HL-60 (cell line): ENCODE measurements around the gene HNRNPAB.

Experiments used
- DNase-seq, 2 experiments: peaks; one replicate each; pipeline ENCODE4 v3.0.0-alpha.2; 2010 to 2020; ENCODE audit warnings: low read depth in 1 of 2, low spot score in 1 of 2
- H3K27ac ChIP-seq: fragments of 250-450 bp; sonication (Bioruptor Pico); replicated peaks from 2 replicates; pipeline ENCODE4 v1.5.1; 2020; ENCODE audit warnings: mild to moderate bottlenecking, moderate library complexity
- H3K27me3 ChIP-seq: fragments of 250-450 bp; sonication (Bioruptor Pico); 2 replicates; pipeline ENCODE4 v1.5.1; 2021; ENCODE audit warnings: mild to moderate bottlenecking, moderate library complexity; ENCODE audit not compliant: insufficient read depth, poor library complexity, severe bottlenecking
- H3K4me3 ChIP-seq: replicated peaks from 2 replicates; pipeline ENCODE4 v1.5.1; 2011; ENCODE audit warnings: mild to moderate bottlenecking, control low read depth, low read length; ENCODE audit not compliant: insufficient read depth
- CTCF ChIP-seq: IDR thresholded peaks from one replicate; pipeline ENCODE4 v1.5.1; 2011; ENCODE audit warnings: low read length, control low read depth, inconsistent platforms; ENCODE audit not compliant: insufficient read depth
- GABPA ChIP-seq: IDR thresholded peaks from 2 replicates; pipeline ENCODE4 v1.6.1; 2012; ENCODE audit warnings: low read depth
- POLR2AphosphoS5 ChIP-seq: IDR thresholded peaks from 2 replicates; pipeline ENCODE4 v1.6.1; 2012; ENCODE audit warnings: low read depth
- REST ChIP-seq: IDR thresholded peaks from 2 replicates; pipeline ENCODE4 v1.6.1; 2012; ENCODE audit warnings: low read depth; ENCODE audit not compliant: insufficient replicate concordance
- SPI1 ChIP-seq: IDR thresholded peaks from 2 replicates; pipeline ENCODE4 v1.6.1; 2012; ENCODE audit warnings: low read depth, mild to moderate bottlenecking, borderline replicate concordance

HNRNPAB gene

DNA sequence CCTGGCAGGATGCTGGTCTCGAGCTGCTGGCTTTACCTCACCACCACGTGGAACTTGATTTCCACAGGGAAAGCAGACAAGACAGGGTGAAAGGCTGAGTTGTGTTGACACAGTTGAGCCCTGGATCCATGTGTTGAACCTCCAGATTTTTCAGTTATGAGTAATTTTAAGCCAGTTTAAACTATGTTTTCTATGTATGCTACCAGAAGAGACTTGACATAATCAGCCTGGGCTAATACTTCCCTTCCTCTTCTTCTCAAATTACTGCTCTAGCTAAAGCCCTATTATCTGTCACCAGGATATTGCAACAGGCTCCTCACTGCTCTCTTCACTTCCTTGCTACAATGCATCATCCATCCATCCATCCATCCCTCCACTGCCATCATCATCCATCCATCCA lies 40.2 kb downstream of the HNRNPAB start:
- TF ChIP-seq SPI1 (no peak), CTCF (no peak), GABPA (no peak), POLR2AphosphoS5 (no peak), REST (no peak)
- no peak for DNase-seq
- no peaks in the 10 kb centered on the region for H3K27me3 ChIP-seq
- H3K4me3 ChIP-seq, result no peak overlapping the region
- H3K27ac ChIP-seq, result no peak overlapping the region; the same call in 1 of the 2 replicates

DNA sequence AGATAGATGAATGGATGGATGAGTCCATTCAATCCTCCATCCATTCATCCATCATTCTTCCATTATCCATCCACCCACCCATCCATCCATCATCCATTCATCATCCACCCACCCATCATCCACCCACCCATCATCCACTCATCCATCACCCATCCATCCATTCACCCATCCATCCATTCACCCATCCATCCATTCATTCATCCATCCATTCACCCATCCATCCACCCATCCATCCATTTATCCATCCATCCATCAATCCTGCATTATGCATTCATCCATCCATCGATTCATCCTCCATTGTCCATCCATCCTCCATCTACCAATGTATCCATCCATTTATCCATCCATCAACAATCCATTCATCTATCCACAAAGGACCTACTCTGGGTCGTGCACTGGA lies 41.1 kb downstream of the HNRNPAB start:
- no peaks in the 10 kb centered on the region for H3K27me3 ChIP-seq
- no peak overlapping the region for H3K27ac ChIP-seq
- no peak for DNase-seq
- TF ChIP-seq SPI1 (no peak), REST (no peak)
- no peak overlapping the region for H3K4me3 ChIP-seq

DNA sequence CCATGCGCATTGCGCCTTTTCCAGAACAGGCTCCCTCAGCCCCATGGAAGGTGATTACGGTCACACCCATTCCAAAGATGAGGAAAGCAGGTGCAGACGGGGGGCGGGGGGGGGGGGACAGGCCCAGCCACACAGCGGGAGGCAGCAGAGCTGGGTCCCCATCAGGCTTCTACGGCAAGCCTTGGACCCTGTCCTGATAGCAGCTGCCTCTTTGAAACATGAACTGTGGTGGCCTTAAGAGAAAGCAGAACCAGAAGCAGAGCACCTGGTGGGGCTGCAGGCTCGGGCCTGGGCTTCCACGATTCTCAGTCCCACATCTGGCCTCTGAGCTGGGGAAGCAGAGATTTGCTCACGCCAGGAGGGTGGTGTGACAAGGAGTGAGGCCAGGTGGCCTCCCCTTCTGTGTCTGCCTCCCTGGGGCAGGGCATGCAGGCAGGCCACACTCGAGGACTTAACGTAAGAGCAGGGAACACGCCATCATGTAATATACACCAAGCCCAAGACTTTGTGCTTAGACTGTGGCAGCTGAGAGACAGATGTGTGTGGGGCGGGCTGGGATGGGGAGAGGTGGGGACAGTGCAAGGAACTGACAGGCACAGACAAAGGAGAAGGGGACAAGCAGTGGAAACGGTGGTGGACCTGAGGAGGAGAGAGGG lies 42.4 kb downstream of the HNRNPAB start:
- TF ChIP-seq REST (no peak), POLR2AphosphoS5 (0 out of 2 replicates have a peak, but pooled peaks have one; percentile 42)
- DNase-seq, result no peak
- no peaks in the 10 kb centered on the region for H3K27me3 ChIP-seq
- H3K27ac ChIP-seq, result no peak overlapping the region
- H3K4me3 ChIP-seq, result no peak overlapping the region

DNA sequence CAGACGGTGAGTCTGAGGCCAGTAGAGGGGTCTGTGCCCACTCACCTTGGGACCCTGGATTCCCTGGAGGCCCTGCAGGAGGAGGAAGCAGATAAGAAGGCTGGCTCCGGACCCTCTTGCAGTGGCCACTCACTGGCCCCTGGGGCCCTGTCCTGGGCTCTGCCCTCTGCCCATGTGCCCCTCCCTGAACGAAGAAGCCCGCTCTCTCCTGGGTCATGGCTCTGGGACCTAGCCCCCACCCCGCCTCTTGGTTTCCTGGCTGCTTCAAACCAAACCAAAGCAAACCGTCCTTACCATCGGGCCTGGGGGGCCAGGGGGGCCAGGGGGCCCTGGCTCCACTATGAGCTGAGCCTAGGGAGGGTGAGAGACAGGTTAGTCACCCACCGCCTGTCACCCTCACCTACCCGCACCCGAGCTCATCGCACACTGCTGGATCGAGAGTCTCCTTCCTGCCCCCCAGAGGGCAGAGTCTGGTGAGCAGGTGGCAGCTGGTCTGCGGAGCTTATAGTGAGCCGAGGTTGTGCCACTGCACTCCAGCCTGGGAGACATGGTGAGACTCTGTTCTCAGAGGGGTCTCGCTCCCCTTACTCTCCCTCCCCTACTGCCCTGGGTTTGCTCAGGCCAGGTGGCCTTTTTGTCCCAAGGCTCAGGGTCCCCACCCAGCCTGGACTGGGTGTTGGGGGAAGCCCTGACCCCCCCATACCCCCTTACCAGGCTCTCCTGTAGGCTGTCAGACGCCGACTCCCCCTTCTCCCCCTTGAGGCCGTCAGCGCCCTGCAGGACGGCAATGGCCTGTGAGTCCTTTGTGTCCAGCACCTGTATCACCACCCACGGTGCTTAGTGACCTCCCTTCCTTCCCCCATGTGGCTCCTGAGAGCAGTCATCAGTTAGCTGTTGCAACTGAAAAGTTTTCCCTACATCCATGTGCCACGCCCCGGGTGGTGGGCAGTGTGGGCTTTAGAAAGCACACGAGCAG lies 43.4 kb downstream of the HNRNPAB start:
- no peaks in the 10 kb centered on the region for H3K27me3 ChIP-seq
- DNase-seq, result no peak
- no peak; the same call in 1 of the 2 replicates for TF ChIP-seq POLR2AphosphoS5
- no peak for TF ChIP-seq CTCF
- no peak for TF ChIP-seq GABPA
- no peak for TF ChIP-seq SPI1
- no peak for TF ChIP-seq REST
- H3K27ac ChIP-seq, result no peak overlapping the region
- H3K4me3 ChIP-seq, result no peak overlapping the region
